Activated T-cell treated with anti-CD3 and anti-CD28 coated beads, Interleukin-2, amount 50 U/mL, for 72 hours (primary cell): Measurements from ENCODE around the gene SLC39A5. TPM values are rescaled to one million over a fixed set of nuclear protein-coding genes. Genes with fewer than 3 reads are reported as not detected.
"Not testable (repeated sequence)": the region's sequence is repeated elsewhere in the genome, so short reads cannot be mapped to it uniquely, and the experiment has no call there.

Experiments
- ATAC-seq, 2 donors: fragments of 150-1000 bp; cut with Tn5 transposase; replicated peaks in 1 of 2; 2 replicates each; pipeline ENCODE4 v1.10.0; 2021; ENCODE audit warnings: moderate library complexity in 2 of 2, mild to moderate bottlenecking in 1 of 2
- DNase-seq, 2 donors: peaks; one replicate each; pipeline ENCODE4 v3.0.0; 2021 to 2022; ENCODE audit warnings: mixed read lengths in 1 of 2
- H3K27ac Mint-ChIP-seq: one replicate; pipeline ENCODE4 v1.8.0; 2022; ENCODE audit warnings: mild to moderate bottlenecking, moderate library complexity, mixed read lengths
- H3K27me3 Mint-ChIP-seq: one replicate; pipeline ENCODE4 v1.8.0; 2022; ENCODE audit warnings: low read depth, mixed read lengths
- H3K36me3 Mint-ChIP-seq, 2 donors: one replicate each; pipeline ENCODE4 v1.8.0; 2022; ENCODE audit warnings: mixed read lengths in 2 of 2, mild to moderate bottlenecking in 1 of 2; ENCODE audit not compliant: insufficient read depth in 2 of 2
- H3K4me1 Mint-ChIP-seq: one replicate; pipeline ENCODE4 v1.8.0; 2022; ENCODE audit warnings: low read depth, mixed read lengths
- H3K4me3 Mint-ChIP-seq, 2 donors: one replicate each; pipeline ENCODE4 v1.8.0; 2022; ENCODE audit warnings: mild to moderate bottlenecking in 2 of 2, mixed read lengths in 2 of 2, moderate library complexity in 2 of 2
- H3K9me3 Mint-ChIP-seq, 2 donors: one replicate each; pipeline ENCODE4 v1.8.0; 2022; ENCODE audit warnings: mixed read lengths in 2 of 2
- total RNA-seq, 2 donors: library from RNA; stranded (reverse); gene quantifications; one replicate each; pipeline ENCODE4 v1.2.3, GENCODE V29; 2022

Gene SLC39A5
- 1 to 10 TPM in 1 of 2 donors, under 1 TPM in 1; 0.44 to 1.1 TPM for total RNA-seq

DNA sequence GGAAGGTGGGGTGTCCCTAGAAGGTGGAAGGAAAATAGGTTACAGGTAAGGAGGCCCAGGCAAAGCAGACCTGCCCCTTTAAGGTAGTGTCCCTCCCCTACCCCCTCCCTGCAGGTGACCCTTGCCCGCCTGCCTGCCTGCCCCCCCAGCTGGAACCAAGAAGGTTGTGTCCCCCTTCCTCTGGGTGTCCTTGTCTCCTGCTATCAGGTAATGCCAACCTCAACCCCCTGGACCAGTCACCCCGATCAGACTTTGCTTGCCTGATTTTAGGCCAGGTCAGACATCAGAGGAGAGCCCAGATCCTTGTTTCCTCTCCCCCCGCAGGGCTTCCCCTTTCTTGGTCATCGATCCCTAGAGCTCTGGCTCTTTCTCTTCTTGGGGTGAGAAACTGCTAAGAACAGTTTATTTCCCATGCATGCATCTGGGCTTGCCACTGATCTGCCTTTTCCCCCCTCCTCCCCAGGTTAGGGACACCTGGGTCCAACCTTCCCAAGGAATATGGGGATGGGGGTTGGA is at the start of gene SLC39A5:
SLC39A5 (plus strand) TSS at position 136 of the 516 bp plus-strand sequence. CDS start 1,224 bp downstream, outside the sequence.
- no peak within 1 kb of the TSS for H3K4me3 Mint-ChIP-seq
- no peak for DNase-seq
- no peaks in the 10 kb centered on the region for H3K27me3 Mint-ChIP-seq
- ATAC-seq, result no peak
- H3K27ac Mint-ChIP-seq, result no peak within 1 kb of the TSS
- H3K4me1 Mint-ChIP-seq, result peaks cover 12% of the 10 kb centered on the region
- H3K9me3 Mint-ChIP-seq, result no peaks in the 10 kb centered on the region
- H3K36me3 Mint-ChIP-seq, result peaks cover 0 to 6% of the 10 kb centered on the region in 2 donors

DNA sequence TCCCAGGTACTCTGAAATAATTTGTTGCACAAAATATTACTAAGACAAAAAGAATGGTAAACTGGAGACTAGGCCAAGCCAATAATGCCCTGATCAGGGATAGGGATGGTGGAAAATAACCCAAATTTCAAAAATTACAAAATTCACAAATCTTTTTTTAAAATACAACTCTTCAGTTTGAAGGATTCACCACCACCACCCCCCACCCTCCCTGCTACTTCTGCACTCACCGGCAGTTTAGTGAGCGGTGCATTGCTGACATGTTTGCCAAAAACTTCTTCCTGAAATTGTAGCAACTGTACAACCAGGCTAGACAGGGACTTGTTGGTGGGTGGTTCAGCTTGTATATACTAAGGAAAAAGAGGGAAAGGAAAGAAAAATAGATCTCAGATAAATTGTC is 42.9 kb upstream of the SLC39A5 start:
- H3K27me3 Mint-ChIP-seq, result no peaks in the 10 kb centered on the region
- H3K27ac Mint-ChIP-seq, result peak overlapping the region; percentile 88

GRCh38 chr12:56188131-56188777 is 41.6 kb upstream of the SLC39A5 start:
- ATAC-seq (no peak), DNase-seq (no peak)
- Mint-ChIP-seq H3K27me3 (no peaks in the 10 kb centered on the region), H3K9me3 (no peaks in the 10 kb centered on the region), H3K36me3 (peaks cover 20 to 35% of the 10 kb centered on the region in 2 donors), H3K4me1 (peaks cover 48% of the 10 kb centered on the region), H3K27ac (peak overlapping the region; percentile 80), H3K4me3 (peak overlapping the region; percentile 88 to 92)

More for the DNA sequence above, 42.9 kb upstream of the SLC39A5 start:
- peak overlapping the region; percentile 88 to 92 for H3K4me3 Mint-ChIP-seq
- peaks cover 20 to 32% of the 10 kb centered on the region in 2 donors for H3K36me3 Mint-ChIP-seq
- ATAC-seq (no peak), DNase-seq (no peak)
- no peaks in the 10 kb centered on the region for H3K9me3 Mint-ChIP-seq
- peaks cover 41% of the 10 kb centered on the region for H3K4me1 Mint-ChIP-seq

DNA sequence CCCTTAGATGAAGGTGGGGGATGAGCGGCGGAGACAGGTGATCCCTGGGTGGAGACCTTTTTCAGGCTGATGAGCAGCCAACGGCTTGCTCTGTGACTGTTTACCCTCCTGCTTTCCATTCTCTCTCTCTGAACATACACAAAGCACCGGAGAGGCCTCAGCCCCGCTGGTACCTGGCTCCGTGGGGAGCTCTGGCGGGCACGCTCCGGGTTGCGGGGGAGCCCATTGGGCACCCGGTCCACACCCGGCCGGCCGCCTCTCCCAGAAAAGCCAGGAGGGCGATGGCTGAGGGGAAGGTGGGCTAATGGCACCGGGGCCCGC is 41.1 kb upstream of the SLC39A5 start:
- peak in 1 of 2 donors; percentile 1 for ATAC-seq
- peak overlapping the region; percentile 80 for H3K27ac Mint-ChIP-seq
- H3K27me3 Mint-ChIP-seq, result no peaks in the 10 kb centered on the region
- H3K4me3 Mint-ChIP-seq, result peak overlapping the region; percentile 88 to 92
- peaks cover 52% of the 10 kb centered on the region for H3K4me1 Mint-ChIP-seq
- H3K36me3 Mint-ChIP-seq, result peaks cover 20 to 35% of the 10 kb centered on the region in 2 donors
- H3K9me3 Mint-ChIP-seq, result no peaks in the 10 kb centered on the region
- peak in 1 of 2 donors; percentile 19 for DNase-seq

DNA sequence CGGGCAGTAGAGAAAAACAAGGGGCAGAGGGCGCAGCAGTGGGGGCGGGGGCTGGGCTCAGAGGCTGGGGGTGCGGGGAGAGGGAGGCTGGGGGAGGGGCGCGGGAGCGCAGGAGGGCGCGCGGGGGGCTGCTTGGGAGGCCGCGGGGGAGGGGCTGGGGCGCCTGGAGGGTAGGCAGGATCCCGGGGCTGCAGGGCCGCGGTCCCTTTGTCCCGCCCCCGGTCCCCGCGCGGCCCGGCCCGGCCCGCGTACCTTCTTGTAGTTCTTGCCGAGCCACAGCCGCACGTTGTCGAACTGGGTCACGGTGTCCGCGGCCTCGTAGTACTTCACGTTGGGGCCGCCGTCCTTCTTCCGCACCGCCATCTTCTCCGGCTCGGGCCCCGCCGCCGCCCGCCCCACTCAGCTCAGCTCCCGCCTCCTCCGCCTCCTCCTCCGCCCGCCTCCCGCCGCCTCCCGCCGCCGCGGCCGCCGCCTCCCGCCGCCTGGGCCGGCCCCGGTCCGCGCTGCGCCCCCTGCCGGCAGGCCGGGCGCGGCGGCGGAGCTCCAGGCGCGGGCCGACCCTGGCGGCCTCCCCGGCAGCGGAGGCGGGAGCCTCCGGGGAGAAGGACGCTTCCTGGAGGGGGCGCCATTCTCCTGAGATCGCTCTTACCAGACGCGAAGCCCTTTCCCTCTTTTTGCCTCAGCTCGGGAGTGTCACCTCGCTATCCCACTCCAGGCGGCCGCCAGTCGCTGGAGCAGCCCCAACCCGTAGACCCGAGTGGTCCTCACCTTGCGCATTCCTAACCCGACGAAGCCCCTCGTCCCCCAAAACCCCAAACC is 40.5 kb upstream of the SLC39A5 start, which contains the start of gene SMARCC2:
SMARCC2 (minus strand) TSS at position 385 of the 819 bp plus-strand sequence; CDS start at position 363, 22 bp downstream.
- Mint-ChIP-seq H3K4me1 (peaks cover 52% of the 10 kb centered on the region), H3K36me3 (peaks cover 20 to 32% of the 10 kb centered on the region in 2 donors), H3K9me3 (no peaks in the 10 kb centered on the region)

GRCh38 chr12:56189918-56190694 is 39.7 kb upstream of the SLC39A5 start:
- DNase-seq (peak; percentile 82 to 88), ATAC-seq (peak; percentile 48 to 56)
- peaks cover 15 to 25% of the 10 kb centered on the region in 2 donors for H3K36me3 Mint-ChIP-seq
- H3K4me3 Mint-ChIP-seq, result peak overlapping the region; percentile 97 to 100
- peaks cover 52% of the 10 kb centered on the region for H3K4me1 Mint-ChIP-seq
- no peaks in the 10 kb centered on the region for H3K27me3 Mint-ChIP-seq
- peak overlapping the region; percentile 100 for H3K27ac Mint-ChIP-seq
- no peaks in the 10 kb centered on the region for H3K9me3 Mint-ChIP-seq

More for the DNA sequence above, 40.5 kb upstream of the SLC39A5 start, which contains the start of gene SMARCC2:
- Mint-ChIP-seq H3K27me3 (no peaks in the 10 kb centered on the region), H3K4me3 (peak within 1 kb of the TSS; percentile 97 to 100), H3K27ac (peak within 1 kb of the TSS; percentile 100)
- DNase-seq (peak; percentile 92), ATAC-seq (peak; percentile 90 to 91)

DNA sequence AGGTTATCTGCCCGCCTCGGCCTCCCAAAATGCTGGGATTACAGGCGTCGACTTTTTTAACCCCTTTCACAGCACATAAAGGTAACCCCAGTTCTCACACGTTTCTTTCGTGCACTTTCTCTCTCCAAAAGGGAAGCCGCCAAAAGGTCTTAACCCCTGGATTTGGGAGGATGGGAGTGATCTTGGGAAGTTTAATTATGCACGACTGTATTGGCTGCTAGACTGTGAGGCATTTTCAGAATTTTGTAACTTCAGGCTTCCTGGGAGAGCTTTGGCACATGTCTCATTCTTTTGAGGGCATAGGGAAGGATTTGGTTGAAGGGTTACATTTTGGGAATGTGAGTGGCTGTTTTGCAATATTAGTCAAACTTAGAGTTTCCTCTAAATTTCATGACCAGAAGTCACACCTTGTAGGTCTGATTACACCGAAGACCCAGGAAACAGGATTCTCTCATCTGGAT is 39.1 kb upstream of the SLC39A5 start:
- H3K4me3 Mint-ChIP-seq, result peak overlapping the region; percentile 97 to 100
- H3K27me3 Mint-ChIP-seq, result no peaks in the 10 kb centered on the region
- peak overlapping the region; percentile 100 for H3K27ac Mint-ChIP-seq
- DNase-seq, result no peak
- no peak for ATAC-seq
- H3K9me3 Mint-ChIP-seq, result no peaks in the 10 kb centered on the region
- H3K36me3 Mint-ChIP-seq, result peaks cover 14 to 24% of the 10 kb centered on the region in 2 donors
- H3K4me1 Mint-ChIP-seq, result peaks cover 50% of the 10 kb centered on the region

- DNase-seq (no peak), ATAC-seq (no peak)
- Mint-ChIP-seq H3K36me3 (peaks cover 11 to 14% of the 10 kb centered on the region in 2 donors), H3K4me1 (peaks cover 32% of the 10 kb centered on the region), H3K4me3 (peak overlapping the region in 1 of 2 donors; percentile 11), H3K9me3 (no peaks in the 10 kb centered on the region), H3K27ac (peak overlapping the region; percentile 88), H3K27me3 (no peaks in the 10 kb centered on the region)
Measured at GRCh38 chr12:56192582-56192981, 37.3 kb upstream of the SLC39A5 start.

DNA sequence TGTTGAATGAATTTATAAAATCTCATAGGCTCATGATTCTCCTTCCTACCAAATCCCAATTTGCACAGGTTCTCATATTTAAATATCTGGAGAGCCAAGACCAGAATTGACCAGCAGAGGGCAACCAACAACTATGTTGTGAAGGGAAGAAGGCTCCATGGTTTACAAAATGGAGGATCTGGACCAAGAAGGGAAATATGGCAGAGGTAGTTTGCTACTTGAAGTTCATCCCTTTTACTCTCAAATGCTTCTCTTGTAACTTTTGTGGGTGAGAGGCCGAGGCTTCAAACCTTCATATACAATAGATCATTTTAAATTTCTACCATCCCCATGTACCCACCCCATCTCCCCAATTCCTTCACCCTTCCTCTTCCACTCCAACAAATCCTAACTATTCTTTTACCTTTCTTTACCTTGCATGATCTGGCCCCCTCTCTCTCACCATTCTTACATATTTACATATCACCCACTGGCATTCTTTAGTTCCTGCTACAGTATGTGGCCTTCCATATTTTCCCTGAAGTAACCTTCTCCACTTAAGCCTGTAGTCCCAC is 36.7 kb upstream of the SLC39A5 start:
- peak overlapping the region; percentile 88 for H3K27ac Mint-ChIP-seq
- peak overlapping the region; percentile 1 to 11 for H3K4me3 Mint-ChIP-seq
- peak; percentile 80 to 83 for DNase-seq
- peaks cover 26% of the 10 kb centered on the region for H3K4me1 Mint-ChIP-seq
- peaks cover 8 to 10% of the 10 kb centered on the region in 2 donors for H3K36me3 Mint-ChIP-seq
- no peaks in the 10 kb centered on the region for H3K27me3 Mint-ChIP-seq
- no peaks in the 10 kb centered on the region for H3K9me3 Mint-ChIP-seq
- ATAC-seq, result no peak

GRCh38 chr12:56196818-56197550 is 32.9 kb upstream of the SLC39A5 start:
- not testable (repeated sequence) for DNase-seq, H3K4me3 Mint-ChIP-seq, ATAC-seq, H3K9me3 Mint-ChIP-seq, H3K27me3 Mint-ChIP-seq, H3K27ac Mint-ChIP-seq, H3K36me3 Mint-ChIP-seq
- H3K4me1 Mint-ChIP-seq, result peaks cover 10% of the 10 kb centered on the region

DNA sequence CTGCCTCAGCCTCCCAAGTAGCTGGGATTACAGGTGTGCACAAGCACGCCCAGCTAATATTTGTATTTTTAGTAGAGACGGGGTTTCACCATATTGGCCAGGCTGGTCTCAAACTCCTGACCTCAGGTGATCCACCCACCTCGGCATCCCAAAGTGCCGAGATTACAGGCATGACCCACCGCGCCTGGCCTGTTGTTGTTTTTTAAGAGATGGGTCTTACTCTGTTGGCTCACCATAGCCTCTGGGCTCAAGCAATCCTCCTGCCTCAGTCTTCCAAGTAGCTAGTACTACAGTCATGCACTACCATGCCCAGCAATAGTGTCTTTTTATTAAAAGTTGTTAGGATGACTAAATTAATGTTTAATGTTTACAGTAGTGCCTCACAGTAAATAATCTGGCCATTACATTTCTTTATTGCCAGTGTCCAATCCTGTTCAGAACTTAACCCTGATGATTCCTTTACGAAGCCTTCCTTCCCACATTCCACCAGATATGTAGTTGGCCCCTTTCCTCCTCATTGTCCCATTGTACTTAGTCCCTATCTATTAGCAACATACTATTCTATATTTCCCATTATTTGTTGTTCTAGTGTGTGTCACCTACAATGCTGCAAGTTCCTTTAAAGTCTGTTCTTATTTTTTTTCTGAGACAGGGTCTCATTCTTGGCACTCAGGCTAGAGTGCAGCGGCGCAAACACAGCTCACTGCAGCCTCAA is 31.8 kb upstream of the SLC39A5 start:
- ATAC-seq (no peak), DNase-seq (no peak)
- Mint-ChIP-seq H3K4me1 (peaks cover 6% of the 10 kb centered on the region), H3K9me3 (no peaks in the 10 kb centered on the region), H3K27me3 (no peaks in the 10 kb centered on the region), H3K4me3 (no peak overlapping the region), H3K36me3 (peaks cover 0 to 2% of the 10 kb centered on the region in 2 donors), H3K27ac (no peak overlapping the region)
